OCI-LY7 (cell line): ENCODE measurements around the gene LAMA4. TPM values are rescaled to one million over a fixed set of nuclear protein-coding genes. Genes with fewer than 3 reads are reported as not detected.

Experiments used
- BruUV-seq: library from RNA; stranded (reverse); fragments of 400-500 nt; replicated peaks from 2 replicates; lab custom pipeline; 2021; lab: Mats Ljungman, UMichigan
- CTCF ChIA-PET: fragments of 300-600 bp; sonication (Branson Sonifier 250); formaldehyde crosslinking; loops from one replicate; lab custom pipeline; 2022; ENCODE audit warnings: antibody characterized with exemption; ENCODE audit not compliant: unreplicated experiment; lab: Charles Lee
- POLR2A ChIA-PET: fragments of 300-600 bp; sonication (Branson Sonifier 250); formaldehyde crosslinking; loops from one replicate; lab custom pipeline; 2022; ENCODE audit warnings: antibody characterized with exemption; lab: Charles Lee
- DNase-seq: peaks from one replicate; pipeline ENCODE4 v3.0.0-alpha.2; 2015; ENCODE audit warnings: low spot score
- H2AFZ ChIP-seq: fragments of 200-600 bp; sonication (generic), shearing (Covaris generic); 2 replicates; pipeline ENCODE4 v1.6.1; 2014; ENCODE audit warnings: mild to moderate bottlenecking, antibody characterized with exemption, low read length, moderate library complexity
- H3K27ac ChIP-seq: fragments of 200-600 bp; sonication (generic); 2 replicates; pipeline ENCODE4 v1.5.1; 2014; ENCODE audit warnings: mixed run types, low read depth, mild to moderate bottlenecking, moderate library complexity, low read length, inconsistent platforms; ENCODE audit not compliant: poor library complexity, severe bottlenecking
- H3K36me3 ChIP-seq: fragments of 200-600 bp; sonication (generic); 2 replicates; pipeline ENCODE4 v1.6.1; 2014; ENCODE audit warnings: mild to moderate bottlenecking, antibody characterized with exemption, low read length, moderate library complexity, mixed read lengths; ENCODE audit not compliant: insufficient read depth
- H3K4me1 ChIP-seq: fragments of 200-600 bp; sonication (generic); 2 replicates; pipeline ENCODE4 v1.5.1; 2014; ENCODE audit warnings: mild to moderate bottlenecking, low read length; ENCODE audit not compliant: insufficient read depth, poor library complexity, severe bottlenecking
- H3K4me2 ChIP-seq: fragments of 200-600 bp; sonication (generic); 2 replicates; pipeline ENCODE4 v1.6.1; 2014; ENCODE audit warnings: mild to moderate bottlenecking, low read length
- H3K4me3 ChIP-seq: fragments of 200-600 bp; sonication (generic); 2 replicates; pipeline ENCODE4 v1.5.1; 2014; ENCODE audit warnings: mild to moderate bottlenecking, low read depth, low read length; ENCODE audit not compliant: poor library complexity, severe bottlenecking
- H3K79me2 ChIP-seq: fragments of 200-600 bp; sonication (generic); 2 replicates; pipeline ENCODE4 v1.6.1; 2016; ENCODE audit warnings: low read depth, mild to moderate bottlenecking, low read length, moderate library complexity, mixed read lengths; ENCODE audit not compliant: insufficient read depth
- H3K9me2 ChIP-seq: fragments of 200-600 bp; sonication (generic); 2 replicates; pipeline ENCODE4 v1.6.1; 2016; ENCODE audit warnings: mild to moderate bottlenecking, low read length, mixed read lengths; ENCODE audit not compliant: insufficient read depth
- H3K9me3 ChIP-seq: fragments of 200-600 bp; sonication (generic); 2 replicates; pipeline ENCODE4 v1.6.1; 2014; ENCODE audit warnings: mild to moderate bottlenecking, mixed run types, low read length, mixed read lengths
- H4K20me1 ChIP-seq: fragments of 200-600 bp; sonication (generic); 2 replicates; pipeline ENCODE4 v1.6.1; 2014; ENCODE audit warnings: mild to moderate bottlenecking, antibody characterized with exemption, low read length, moderate library complexity, mixed read lengths; ENCODE audit not compliant: insufficient read depth
- EZH2phosphoT487 ChIP-seq: fragments of 200-600 bp; sonication (generic); IDR thresholded peaks from 2 replicates; pipeline ENCODE4 v1.6.1; 2018; ENCODE audit warnings: low read depth, borderline replicate concordance, mild to moderate bottlenecking, mixed run types, antibody characterized with exemption, low read length, moderate library complexity, mixed read lengths
- intact Hi-C: fragments of 100-400 bp; cut with micrococcal nuclease; formaldehyde crosslinking; loops from one replicate; pipeline ENCODE4 v1.10.0; 2022; ENCODE audit not compliant: unreplicated experiment
- total RNA-seq, 2 experiments: library from RNA; depleted of rRNA in 1 of 2; stranded (reverse); fragments of >200 nt in 1 of 2; shearing (Covaris generic) in 1 of 2; gene quantifications; 2 replicates each; pipeline ENCODE4 v1.2.3, GENCODE V29; 2014 to 2022
- TF ChIP-seq, protein P1 (sequence below): fragments of 200-600 bp; sonication (generic); conservative IDR thresholded peaks from 2 replicates; pipeline ENCODE4 v1.5.1; 2014; ENCODE audit warnings: mild to moderate bottlenecking, antibody characterized with exemption, low read length, moderate library complexity, mixed read lengths

Gene LAMA4
- total RNA-seq, 2 experiments from 2014 or later = not detected

- Histone ChIP-seq H3K27ac (no peak overlapping the region), H4K20me1 (no peaks in the 10 kb centered on the region), H3K36me3 (no peaks in the 10 kb centered on the region), H3K9me2 (no peaks in the 10 kb centered on the region), H2AFZ (no peak overlapping the region), H3K9me3 (no peaks in the 10 kb centered on the region), H3K4me2 (no peak overlapping the region), H3K4me1 (no peaks in the 10 kb centered on the region), H3K79me2 (no peaks in the 10 kb centered on the region), H3K4me3 (no peak overlapping the region)
- ChIA-PET POLR2A (interaction anchor here (0.7 kb wide), 1 partner anchor 1771 kb away, joined by 3 read pairs; no protein-coding TSS in a partner anchor), CTCF (no interaction called here)
- TF ChIP-seq EZH2phosphoT487 = no peak
- TF ChIP-seq, protein P1, sequence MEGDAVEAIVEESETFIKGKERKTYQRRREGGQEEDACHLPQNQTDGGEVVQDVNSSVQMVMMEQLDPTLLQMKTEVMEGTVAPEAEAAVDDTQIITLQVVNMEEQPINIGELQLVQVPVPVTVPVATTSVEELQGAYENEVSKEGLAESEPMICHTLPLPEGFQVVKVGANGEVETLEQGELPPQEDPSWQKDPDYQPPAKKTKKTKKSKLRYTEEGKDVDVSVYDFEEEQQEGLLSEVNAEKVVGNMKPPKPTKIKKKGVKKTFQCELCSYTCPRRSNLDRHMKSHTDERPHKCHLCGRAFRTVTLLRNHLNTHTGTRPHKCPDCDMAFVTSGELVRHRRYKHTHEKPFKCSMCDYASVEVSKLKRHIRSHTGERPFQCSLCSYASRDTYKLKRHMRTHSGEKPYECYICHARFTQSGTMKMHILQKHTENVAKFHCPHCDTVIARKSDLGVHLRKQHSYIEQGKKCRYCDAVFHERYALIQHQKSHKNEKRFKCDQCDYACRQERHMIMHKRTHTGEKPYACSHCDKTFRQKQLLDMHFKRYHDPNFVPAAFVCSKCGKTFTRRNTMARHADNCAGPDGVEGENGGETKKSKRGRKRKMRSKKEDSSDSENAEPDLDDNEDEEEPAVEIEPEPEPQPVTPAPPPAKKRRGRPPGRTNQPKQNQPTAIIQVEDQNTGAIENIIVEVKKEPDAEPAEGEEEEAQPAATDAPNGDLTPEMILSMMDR = no peak
- intact Hi-C loops = no loop called here
- no TSS peak for BruUV-seq
- no peak for DNase-seq
Observed at GRCh38 chr6:112114577-112115223, 139.7 kb downstream of the LAMA4 start.

DNA sequence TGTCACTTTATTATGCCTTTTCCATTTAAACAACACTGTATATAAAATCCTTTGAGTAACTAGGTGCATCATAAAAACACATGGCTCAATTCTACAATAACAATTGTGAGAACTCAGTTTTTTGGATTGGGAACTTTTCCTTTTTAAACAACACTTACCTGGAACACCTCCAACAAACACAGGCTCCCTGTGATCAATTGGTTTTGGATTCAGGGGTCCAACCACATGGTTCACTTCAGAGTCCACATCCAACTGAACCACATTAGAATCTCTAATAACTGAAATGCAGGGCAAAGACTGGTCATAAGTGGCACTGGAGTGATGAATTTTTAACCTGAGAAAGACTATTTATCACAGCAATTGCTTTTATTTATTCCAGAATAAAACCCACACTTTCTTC is 140.4 kb downstream of the LAMA4 start:
- Histone ChIP-seq H3K4me3 (no peak overlapping the region), H2AFZ (no peak overlapping the region), H3K4me1 (no peaks in the 10 kb centered on the region), H3K4me2 (no peak overlapping the region), H3K9me2 (no peaks in the 10 kb centered on the region), H3K9me3 (no peaks in the 10 kb centered on the region), H3K36me3 (no peaks in the 10 kb centered on the region), H3K27ac (no peak overlapping the region), H4K20me1 (no peaks in the 10 kb centered on the region), H3K79me2 (no peaks in the 10 kb centered on the region)
- DNase-seq = no peak
- BruUV-seq = no TSS peak
- CTCF ChIA-PET = no interaction called here
- POLR2A ChIA-PET = no interaction called here
- TF ChIP-seq, protein P1 = no peak
- no peak for TF ChIP-seq EZH2phosphoT487
- intact Hi-C loops = no loop called here

- TF ChIP-seq, protein P1 = no peak
- no peak for TF ChIP-seq EZH2phosphoT487
- H2AFZ ChIP-seq = no peak overlapping the region
- CTCF ChIA-PET = no interaction called here
- DNase-seq = no peak
- no peaks in the 10 kb centered on the region for H3K36me3 ChIP-seq
- POLR2A ChIA-PET = interaction anchor here (0.6 to 1.4 kb wide), 3 partner anchors 10 to 1713 kb away, joined by 3 to 4 read pairs (median 4); no protein-coding TSS in a partner anchor
- no peak overlapping the region for H3K27ac ChIP-seq
- BruUV-seq = no TSS peak
- no peak overlapping the region for H3K4me2 ChIP-seq
- no peaks in the 10 kb centered on the region for H3K79me2 ChIP-seq
- H4K20me1 ChIP-seq = no peaks in the 10 kb centered on the region
- intact Hi-C loops = no loop called here
- no peak overlapping the region for H3K4me3 ChIP-seq
- H3K4me1 ChIP-seq = no peaks in the 10 kb centered on the region
- H3K9me3 ChIP-seq = no peaks in the 10 kb centered on the region
- H3K9me2 ChIP-seq = no peaks in the 10 kb centered on the region
Observed at GRCh38 chr6:112113431-112113830, 140.9 kb downstream of the LAMA4 start.
